Activated CD8-positive, alpha-beta T cell treated with anti-CD3 and anti-CD28 coated beads for 36 hours (primary cell): Measurements from ENCODE around the gene KLK8. TPM values are rescaled to one million over a fixed set of nuclear protein-coding genes. Genes with fewer than 3 reads are reported as not detected.

ENCODE experiments used
- ATAC-seq: fragments of 200-7000 bp; cut with Tn5 transposase; one replicate; pipeline ENCODE4 v1.10.0; 2021; ENCODE audit warnings: mild to moderate bottlenecking, moderate library complexity
- CTCF ChIA-PET: fragments of 350-600 bp; sonication (Branson Sonifier 250); formaldehyde crosslinking; loops from one replicate; lab custom pipeline; 2021; ENCODE audit warnings: antibody characterized with exemption; lab: Charles Lee
- POLR2A ChIA-PET: fragments of 350-600 bp; sonication (Branson Sonifier 250); formaldehyde crosslinking; loops from one replicate; lab custom pipeline; 2021; ENCODE audit warnings: antibody characterized with exemption; lab: Charles Lee
- DNase-seq: peaks from one replicate; pipeline ENCODE4 v3.0.0-alpha.2; 2020
- H3K27ac Mint-ChIP-seq: one replicate; pipeline ENCODE4 v1.8.0; 2021; ENCODE audit warnings: mild to moderate bottlenecking, mixed read lengths
- H3K27me3 Mint-ChIP-seq: one replicate; pipeline ENCODE4 v1.8.0; 2021; ENCODE audit warnings: mixed read lengths
- H3K36me3 Mint-ChIP-seq: one replicate; pipeline ENCODE4 v1.8.0; 2021; ENCODE audit warnings: low read depth, mixed read lengths
- H3K4me1 Mint-ChIP-seq: one replicate; pipeline ENCODE4 v1.8.0; 2021; ENCODE audit warnings: low read depth, mixed read lengths
- H3K4me3 Mint-ChIP-seq: one replicate; pipeline ENCODE4 v1.8.0; 2021; ENCODE audit warnings: mild to moderate bottlenecking, moderate library complexity, mixed read lengths
- H3K9me3 Mint-ChIP-seq: one replicate; pipeline ENCODE4 v1.8.0; 2021; ENCODE audit warnings: mixed read lengths
- intact Hi-C: fragments of 100-400 bp; cut with micrococcal nuclease; formaldehyde crosslinking; loops from one replicate; pipeline ENCODE4 v1.10.0; 2022
- total RNA-seq, 2 experiments: library from RNA; stranded (reverse); gene quantifications; one replicate each; pipeline ENCODE4 v1.2.3, GENCODE V29; 2021
- TF ChIP-seq, protein P1 (sequence below): fragments of 200-600 bp; IDR thresholded peaks from one replicate; pipeline ENCODE4 v1.8.0; 2022; ENCODE audit warnings: antibody characterized with exemption, mild to moderate bottlenecking

KLK8 gene
- total RNA-seq, 2 experiments from 2014 or later, result not detected

DNA sequence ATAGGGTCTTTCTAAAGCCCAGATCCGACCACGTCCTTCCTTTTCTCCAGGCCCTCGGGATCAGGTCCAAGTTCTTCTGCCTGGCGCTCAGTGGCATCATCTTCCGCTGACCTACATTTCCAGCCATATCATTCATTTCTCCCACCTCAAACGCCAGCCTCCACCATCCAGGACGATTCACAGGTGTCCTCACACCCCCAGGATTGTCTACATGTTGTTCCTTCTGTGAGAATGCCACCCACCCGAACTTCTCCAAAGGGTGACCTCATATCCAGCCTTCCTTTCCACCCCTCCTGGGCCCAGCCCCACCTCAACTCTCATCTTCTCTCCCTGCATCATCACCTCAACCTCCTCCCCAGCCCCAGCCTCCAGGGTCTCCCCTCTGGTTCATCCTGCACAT, 43.8 kb downstream of the KLK8 start:
- intact Hi-C loops, result no loop called here
- no peak for DNase-seq
- ChIA-PET CTCF (no interaction called here), POLR2A (no interaction called here)
- Mint-ChIP-seq H3K27me3 (peaks cover 19% of the 10 kb centered on the region), H3K9me3 (peaks cover 4% of the 10 kb centered on the region), H3K27ac (no peak overlapping the region), H3K36me3 (no peaks in the 10 kb centered on the region), H3K4me3 (no peak overlapping the region), H3K4me1 (no peaks in the 10 kb centered on the region)
- ATAC-seq, result no peak
- TF ChIP-seq, protein P1, sequence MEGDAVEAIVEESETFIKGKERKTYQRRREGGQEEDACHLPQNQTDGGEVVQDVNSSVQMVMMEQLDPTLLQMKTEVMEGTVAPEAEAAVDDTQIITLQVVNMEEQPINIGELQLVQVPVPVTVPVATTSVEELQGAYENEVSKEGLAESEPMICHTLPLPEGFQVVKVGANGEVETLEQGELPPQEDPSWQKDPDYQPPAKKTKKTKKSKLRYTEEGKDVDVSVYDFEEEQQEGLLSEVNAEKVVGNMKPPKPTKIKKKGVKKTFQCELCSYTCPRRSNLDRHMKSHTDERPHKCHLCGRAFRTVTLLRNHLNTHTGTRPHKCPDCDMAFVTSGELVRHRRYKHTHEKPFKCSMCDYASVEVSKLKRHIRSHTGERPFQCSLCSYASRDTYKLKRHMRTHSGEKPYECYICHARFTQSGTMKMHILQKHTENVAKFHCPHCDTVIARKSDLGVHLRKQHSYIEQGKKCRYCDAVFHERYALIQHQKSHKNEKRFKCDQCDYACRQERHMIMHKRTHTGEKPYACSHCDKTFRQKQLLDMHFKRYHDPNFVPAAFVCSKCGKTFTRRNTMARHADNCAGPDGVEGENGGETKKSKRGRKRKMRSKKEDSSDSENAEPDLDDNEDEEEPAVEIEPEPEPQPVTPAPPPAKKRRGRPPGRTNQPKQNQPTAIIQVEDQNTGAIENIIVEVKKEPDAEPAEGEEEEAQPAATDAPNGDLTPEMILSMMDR, result no peak

DNA sequence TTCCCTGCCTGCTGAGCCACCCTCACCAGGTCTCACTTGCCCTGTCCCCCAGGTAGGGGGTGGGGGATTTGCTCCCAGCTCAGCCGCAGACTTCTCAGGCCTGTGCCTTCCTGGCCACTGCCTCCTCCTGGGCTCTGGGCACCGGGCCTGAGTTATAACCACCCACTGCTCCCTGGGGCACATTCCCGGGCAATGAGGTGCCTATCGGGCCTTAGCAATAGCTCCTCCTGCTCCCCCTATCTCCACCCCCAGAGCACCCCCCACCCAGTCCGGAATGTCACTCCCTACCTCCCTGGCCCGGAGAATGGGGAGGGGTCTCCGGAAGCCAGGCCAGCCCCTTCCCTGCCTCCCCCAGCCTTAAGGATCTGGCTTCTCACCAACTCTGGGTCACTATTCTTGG, 48.5 kb downstream of the KLK8 start, which contains the start of gene KLK5:
Gene KLK5 (minus strand): TSS at position 129 of the 400 bp plus-strand sequence. CDS start 381 bp downstream, outside the sequence.
- Mint-ChIP-seq H3K9me3 (no peaks in the 10 kb centered on the region), H3K36me3 (no peaks in the 10 kb centered on the region), H3K27ac (no peak within 1 kb of the TSS), H3K4me1 (no peaks in the 10 kb centered on the region), H3K27me3 (peaks cover 19% of the 10 kb centered on the region), H3K4me3 (no peak within 1 kb of the TSS)
- TF ChIP-seq, protein P1, result no peak
- intact Hi-C loops, result no loop called here
- ATAC-seq (no peak), DNase-seq (no peak)
- ChIA-PET CTCF (no interaction called here), POLR2A (no interaction called here)

DNA sequence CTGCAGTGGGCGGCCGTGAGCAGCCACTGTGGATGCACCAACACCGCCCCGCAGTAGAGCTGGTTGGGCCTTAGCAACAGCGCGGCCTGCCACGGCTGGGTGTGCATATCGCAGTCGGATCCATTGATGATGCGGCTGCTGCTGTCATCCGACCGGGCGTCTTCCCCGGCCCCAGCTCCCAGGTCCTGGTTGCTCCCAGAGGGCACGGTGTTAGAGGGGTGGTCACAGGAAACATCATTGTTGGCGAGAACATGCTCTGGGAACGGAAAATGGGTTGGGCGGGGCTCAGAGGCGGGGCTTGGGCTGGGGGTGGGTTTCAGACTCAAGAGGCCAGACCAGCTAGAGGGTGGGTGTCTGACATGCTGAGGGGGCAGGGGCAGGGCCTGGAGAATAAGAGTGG, 51.5 kb downstream of the KLK8 start:
- H3K9me3 Mint-ChIP-seq, result no peaks in the 10 kb centered on the region
- peaks cover 18% of the 10 kb centered on the region for H3K27me3 Mint-ChIP-seq
- intact Hi-C loops, result no loop called here
- H3K27ac Mint-ChIP-seq, result no peak overlapping the region
- no peaks in the 10 kb centered on the region for H3K36me3 Mint-ChIP-seq
- DNase-seq (no peak), ATAC-seq (no peak)
- no peak overlapping the region for H3K4me3 Mint-ChIP-seq
- ChIA-PET POLR2A (interaction anchor here (1.1 kb wide), 1 partner anchor 15 kb away, joined by 3 read pairs; no protein-coding TSS in a partner anchor), CTCF (no interaction called here)
- no peaks in the 10 kb centered on the region for H3K4me1 Mint-ChIP-seq
- TF ChIP-seq, protein P1, result no peak

DNA sequence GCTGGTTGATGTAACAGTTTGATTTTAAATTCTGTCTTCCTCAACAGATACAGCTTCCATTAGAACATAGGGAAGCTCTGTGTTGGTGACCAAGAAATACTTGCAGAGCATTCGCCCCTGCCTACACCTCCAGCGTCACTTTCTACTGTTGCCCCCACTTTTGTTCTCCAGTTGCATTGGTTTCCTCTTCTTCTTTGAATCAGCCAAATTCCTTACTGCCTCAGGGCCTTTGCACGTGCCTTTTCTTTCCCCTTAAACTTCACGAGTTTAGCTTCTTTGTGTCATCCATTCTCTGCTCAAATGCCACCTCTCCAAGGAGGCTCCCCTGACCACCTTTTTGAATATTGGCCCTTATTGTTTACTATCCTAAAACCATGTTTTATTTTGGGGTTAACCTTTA, 54.3 kb downstream of the KLK8 start:
- TF ChIP-seq, protein P1, result no peak
- no peak for DNase-seq
- no peak overlapping the region for H3K4me3 Mint-ChIP-seq
- no peaks in the 10 kb centered on the region for H3K36me3 Mint-ChIP-seq
- CTCF ChIA-PET, result no interaction called here
- H3K27me3 Mint-ChIP-seq, result peaks cover 19% of the 10 kb centered on the region
- POLR2A ChIA-PET, result no interaction called here
- H3K27ac Mint-ChIP-seq, result no peak overlapping the region
- H3K9me3 Mint-ChIP-seq, result no peaks in the 10 kb centered on the region
- no peak for ATAC-seq
- intact Hi-C loops, result no loop called here
- no peaks in the 10 kb centered on the region for H3K4me1 Mint-ChIP-seq

Other genes with a start within 250 kb of the KLK8 start
- gene GPR32, start 231.1 kb downstream of the KLK8 start, total RNA-seq, result not detected
- not detected for gene ACP4, start 211.2 kb downstream of the KLK8 start, total RNA-seq
- under 1 TPM; 0.65 to 0.83 TPM for gene KLK1, start 177.8 kb downstream of the KLK8 start, total RNA-seq
- gene KLK15, start 168.0 kb downstream of the KLK8 start, total RNA-seq, result not detected
- gene KLK3, start 146.7 kb downstream of the KLK8 start, total RNA-seq, result not detected
- under 1 TPM; 0.51 to 0.90 TPM for gene KLK2, start 128.2 kb downstream of the KLK8 start, total RNA-seq
- gene KLK4, start 90.2 kb downstream of the KLK8 start, total RNA-seq, result not detected
- not detected for gene KLK5, start 48.6 kb downstream of the KLK8 start, total RNA-seq
- gene KLK6, start 32.0 kb downstream of the KLK8 start, total RNA-seq, result not detected
- not detected for gene KLK7, start 17.7 kb downstream of the KLK8 start, total RNA-seq
- gene KLK10, start 18.1 kb upstream of the KLK8 start, total RNA-seq, result not detected
- not detected for gene KLK11, start 25.0 kb upstream of the KLK8 start, total RNA-seq
- not detected for gene KLK12, start 33.4 kb upstream of the KLK8 start, total RNA-seq
- gene KLK13, start 63.5 kb upstream of the KLK8 start, total RNA-seq, result not detected
- gene KLK14, start 81.3 kb upstream of the KLK8 start, total RNA-seq, result under 1 TPM; 0.32 to 0.43 TPM
- gene CTU1, start 106.8 kb upstream of the KLK8 start, total RNA-seq, result 10 to 100 TPM; 10.6 to 11.1 TPM
- under 1 TPM; 0.40 to 0.65 TPM for gene SIGLEC9, start 123.3 kb upstream of the KLK8 start, total RNA-seq
- gene SIGLEC7, start 140.7 kb upstream of the KLK8 start, total RNA-seq, result not detected
- under 1 TPM in 1 of 2 experiments, not detected in 1; 0.54 TPM for gene CD33, start 223.5 kb upstream of the KLK8 start, total RNA-seq
- gene SIGLECL1, start 249.5 kb upstream of the KLK8 start, total RNA-seq, result not detected